ENCODE measurements around the gene SCAPER.

SCAPER gene

GRCh38 chr15:76935620-76936019 lies 30.5 kb upstream of the SCAPER start:
- no peak for DNase-seq
- H3K4me3 Mint-ChIP-seq, result peak overlapping the region; percentile 60
- TF ChIP-seq CTCF (IDR thresholded peaks at IDR 0.05), result no peak
- H3K27ac Mint-ChIP-seq, result no peak overlapping the region
- H3K27me3 Mint-ChIP-seq (ENCODE audit: low read depth, poor library complexity), result no peaks in the 10 kb centered on the region
- H3K4me1 Mint-ChIP-seq, result peaks cover 42% of the 10 kb centered on the region
- peaks cover 65% of the 10 kb centered on the region for H3K36me3 Mint-ChIP-seq (ENCODE audit: low read depth)
- no peaks in the 10 kb centered on the region for H3K9me3 Mint-ChIP-seq

GRCh38 chr15:76932135-76932966 lies 27.2 kb upstream of the SCAPER start:
- Mint-ChIP-seq H3K27ac (peak overlapping the region; percentile 93), H3K9me3 (no peaks in the 10 kb centered on the region), H3K4me3 (peak overlapping the region; percentile 95), H3K27me3 (ENCODE audit: low read depth, poor library complexity) (no peaks in the 10 kb centered on the region), H3K4me1 (peaks cover 68% of the 10 kb centered on the region), H3K36me3 (ENCODE audit: low read depth) (peaks cover 41% of the 10 kb centered on the region)
- no peak for TF ChIP-seq CTCF (IDR thresholded peaks at IDR 0.05)
- DNase-seq, result no peak

- TF ChIP-seq CTCF (IDR thresholded peaks at IDR 0.05), result no peak
- DNase-seq, result peak; percentile 94
- H3K27me3 Mint-ChIP-seq (ENCODE audit: low read depth, poor library complexity), result no peaks in the 10 kb centered on the region
- H3K4me3 Mint-ChIP-seq, result peak within 1 kb of the TSS; percentile 95
- H3K4me1 Mint-ChIP-seq, result peaks cover 68% of the 10 kb centered on the region
- H3K27ac Mint-ChIP-seq, result peak within 1 kb of the TSS; percentile 93
- H3K36me3 Mint-ChIP-seq (ENCODE audit: low read depth), result peaks cover 33% of the 10 kb centered on the region
- no peaks in the 10 kb centered on the region for H3K9me3 Mint-ChIP-seq
These were observed 26.4 kb upstream of the SCAPER start, which contains the start of gene RCN2 for GRCh38 chr15:76931397-76932134. RCN2 (plus strand) TSS chr15:76931749; CDS start chr15:76931842, 93 bp downstream.

DNA sequence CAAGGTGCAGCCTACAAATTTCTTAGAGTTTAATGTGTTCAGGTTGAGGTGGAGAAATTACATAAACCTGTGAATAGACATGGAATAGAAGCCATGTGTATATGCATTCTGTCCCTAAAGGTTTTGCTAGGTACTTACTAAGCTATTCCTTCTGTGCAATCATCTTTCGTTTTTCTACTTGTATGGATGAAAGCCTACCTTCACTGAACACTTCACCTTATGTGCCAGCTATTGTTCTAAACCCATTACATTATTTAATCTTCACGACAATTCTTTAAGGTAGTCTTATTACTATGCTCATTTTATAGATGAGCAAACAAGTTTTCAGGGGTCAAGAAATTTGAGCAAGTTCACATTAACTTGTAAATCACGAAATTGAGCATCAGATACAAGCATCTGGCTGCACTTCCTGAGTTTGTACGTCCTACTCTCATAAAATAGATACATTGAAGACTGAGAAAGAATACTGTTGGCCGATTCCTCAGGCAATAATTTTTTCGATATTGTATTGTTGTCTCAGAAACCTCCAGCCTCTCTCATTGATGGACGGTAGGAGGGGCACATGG lies 25.8 kb upstream of the SCAPER start:
- Mint-ChIP-seq H3K27ac (peak overlapping the region; percentile 49), H3K36me3 (ENCODE audit: low read depth) (peaks cover 30% of the 10 kb centered on the region), H3K4me1 (peaks cover 68% of the 10 kb centered on the region), H3K4me3 (peak overlapping the region; percentile 95), H3K9me3 (no peaks in the 10 kb centered on the region), H3K27me3 (ENCODE audit: low read depth, poor library complexity) (peaks cover 3% of the 10 kb centered on the region)
- no peak for DNase-seq
- TF ChIP-seq CTCF (IDR thresholded peaks at IDR 0.05), result no peak

- H3K4me1 Mint-ChIP-seq, result peaks cover 52% of the 10 kb centered on the region
- H3K27me3 Mint-ChIP-seq (ENCODE audit: low read depth, poor library complexity), result peaks cover 3% of the 10 kb centered on the region
- H3K27ac Mint-ChIP-seq, result no peak overlapping the region
- no peak overlapping the region for H3K4me3 Mint-ChIP-seq
- no peaks in the 10 kb centered on the region for H3K9me3 Mint-ChIP-seq
- H3K36me3 Mint-ChIP-seq (ENCODE audit: low read depth), result peaks cover 14% of the 10 kb centered on the region
- no peak for DNase-seq
- TF ChIP-seq CTCF (IDR thresholded peaks at IDR 0.05), result no peak
These were observed 24.0 kb upstream of the SCAPER start for GRCh38 chr15:76929011-76929760.
